Adrenal gland (tissue), 5 donors: ENCODE measurements around the gene CXCL5.

Experiments
- CTCF ChIP-seq, 6 experiments: fragments of 450-650 bp in 4 of 6; fragments of 200-600 bp in 2 of 6; sonication (generic) in 1 of 6; IDR thresholded peaks; 1 replicate in 5 of 6; 2 replicates in 1 of 6; pipeline versions ENCODE4 v1.5.1 to v1.8.0; 2016 to 2021; ENCODE audit warnings: antibody characterized with exemption in 6 of 6, mild to moderate bottlenecking in 2 of 6, moderate library complexity in 1 of 6
- POLR2A ChIP-seq, 2 donors: fragments of 450-650 bp; IDR thresholded peaks; one replicate each; pipeline ENCODE4 v1.6.1; 2017; ENCODE audit warnings: antibody characterized with exemption in 2 of 2, mild to moderate bottlenecking in 2 of 2, moderate library complexity in 1 of 2
- donor health status: DM: no; HTN: no; CAD: no.

GRCh38 chr4:74012130-74012529 lies 13.7 kb upstream of the CXCL5 start:
- no peak for TF ChIP-seq CTCF (IDR thresholded peaks at IDR 0.05)
- TF ChIP-seq POLR2A (IDR thresholded peaks at IDR 0.05): no peak
